Suprapubic skin (tissue), 4 donors: ENCODE measurements around the gene SGPP1.

Experiments used
- CTCF ChIP-seq, 2 donors: fragments of 200-600 bp in 1 of 2; fragments of 450-650 bp in 1 of 2; sonication (generic) in 1 of 2; IDR thresholded peaks; one replicate each; pipeline ENCODE4 v1.5.1; 2016 to 2019; ENCODE audit warnings: antibody characterized with exemption in 2 of 2, mild to moderate bottlenecking in 1 of 2, moderate library complexity in 1 of 2
- EP300 ChIP-seq: sonication (generic); formaldehyde crosslinking; IDR thresholded peaks from one replicate; pipeline ENCODE4 v1.6.1; 2017; ENCODE audit warnings: antibody characterized with exemption
- POLR2A ChIP-seq, 2 donors: fragments of 450-650 bp; IDR thresholded peaks; one replicate each; pipeline ENCODE4 v1.6.1; 2017; ENCODE audit warnings: antibody characterized with exemption in 2 of 2, mild to moderate bottlenecking in 2 of 2, moderate library complexity in 2 of 2
- POLR2AphosphoS5 ChIP-seq, 3 donors: sonication (generic); formaldehyde crosslinking; IDR thresholded peaks; one replicate each; pipeline ENCODE4 v1.6.1; 2017; ENCODE audit warnings: antibody characterized with exemption in 3 of 3

GRCh38 chr14:63760014-63760413 lies 32.1 kb upstream of the SGPP1 start:
- no peak for TF ChIP-seq CTCF (IDR thresholded peaks at IDR 0.05)
- no peak for TF ChIP-seq POLR2A (IDR thresholded peaks at IDR 0.05)
- no peak for TF ChIP-seq EP300
- TF ChIP-seq POLR2AphosphoS5 (IDR thresholded peaks at IDR 0.05) = no peak
